CD4-positive, alpha-beta T cell (primary cell): ENCODE measurements around the gene TAF5L. TPM values are rescaled to one million over a fixed set of nuclear protein-coding genes. Genes with fewer than 3 reads are reported as not detected.

Experiments used
- ATAC-seq: fragments of 200-7000 bp; cut with Tn5 transposase; one replicate; pipeline ENCODE4 v1.10.0; 2022; ENCODE audit warnings: mild to moderate bottlenecking; ENCODE audit not compliant: poor library complexity
- CTCF ChIA-PET: fragments of 350-600 bp; sonication (Branson Sonifier 250); formaldehyde crosslinking; loops from one replicate; lab custom pipeline; 2021; ENCODE audit warnings: antibody characterized with exemption, inconsistent platforms; lab: Charles Lee
- POLR2A ChIA-PET: fragments of 350-600 bp; sonication (Branson Sonifier 250); formaldehyde crosslinking; loops from one replicate; lab custom pipeline; 2021; ENCODE audit warnings: antibody characterized with exemption, inconsistent platforms; lab: Charles Lee
- DNase-seq, 14 experiments: peaks; one replicate each; pipeline ENCODE4 v3.0.0-alpha.2; 2013 to 2020; ENCODE audit warnings: mixed read lengths in 2 of 14
- H3K27ac ChIP-seq, 2 donors: one replicate each; pipeline versions ENCODE4 v1.5.1 to v1.7.0; 2013; ENCODE audit warnings: low read length in 2 of 2, low read depth in 1 of 2, mild to moderate bottlenecking in 1 of 2
- H3K27me3 ChIP-seq, 2 experiments: 1 replicate in 1 of 2; 2 replicates in 1 of 2; pipeline versions ENCODE4 v1.6.1 to v1.7.0; 2013; ENCODE audit warnings: low read length in 2 of 2, control low read depth in 1 of 2, mild to moderate bottlenecking in 1 of 2, moderate library complexity in 1 of 2; ENCODE audit not compliant: insufficient read depth in 2 of 2, control insufficient read depth in 1 of 2
- H3K36me3 ChIP-seq: one replicate; pipeline ENCODE4 v1.6.1; 2013; ENCODE audit warnings: low read length, control low read depth; ENCODE audit not compliant: insufficient read depth
- H3K4me1 ChIP-seq: one replicate; pipeline ENCODE4 v1.6.1; 2013; ENCODE audit warnings: low read length, control low read depth; ENCODE audit not compliant: insufficient read depth
- H3K4me3 ChIP-seq: one replicate; pipeline ENCODE4 v1.5.1; 2013; ENCODE audit warnings: mild to moderate bottlenecking, low read length, moderate library complexity
- H3K9me3 ChIP-seq, 2 experiments: 1 replicate in 1 of 2; 2 replicates in 1 of 2; pipeline versions ENCODE4 v1.6.1 to v1.7.0; 2013; ENCODE audit warnings: low read length in 2 of 2, mild to moderate bottlenecking in 2 of 2, control low read depth in 1 of 2, moderate library complexity in 1 of 2; ENCODE audit not compliant: control insufficient read depth in 1 of 2, insufficient read depth in 1 of 2
- H3K27ac Mint-ChIP-seq: one replicate; pipeline ENCODE4 v1.8.0; 2020; ENCODE audit warnings: mixed read lengths
- H3K27me3 Mint-ChIP-seq: one replicate; pipeline ENCODE4 v1.8.0; 2021; ENCODE audit warnings: mixed read lengths
- H3K36me3 Mint-ChIP-seq: one replicate; pipeline ENCODE4 v1.8.0; 2021; ENCODE audit warnings: low read depth, mixed read lengths
- H3K4me1 Mint-ChIP-seq: one replicate; pipeline ENCODE4 v1.8.0; 2021; ENCODE audit warnings: low read depth, mixed read lengths
- H3K4me3 Mint-ChIP-seq: one replicate; pipeline ENCODE4 v1.8.0; 2020; ENCODE audit warnings: mild to moderate bottlenecking, mixed read lengths
- H3K9me3 Mint-ChIP-seq: one replicate; pipeline ENCODE4 v1.8.0; 2020; ENCODE audit warnings: mixed read lengths
- CTCF ChIP-seq: fragments of 200-600 bp; IDR thresholded peaks from one replicate; pipeline ENCODE4 v1.8.0; 2022; ENCODE audit warnings: antibody characterized with exemption, mild to moderate bottlenecking
- intact Hi-C, 2 experiments: fragments of 100-400 bp; cut with DNase I in 1 of 2; cut with micrococcal nuclease in 1 of 2; formaldehyde crosslinking; loops; one replicate each; pipeline versions ENCODE4 v1.15.1 to v1.9.0; 2023 to 2025; cut with DNase I, micrococcal nuclease
- total RNA-seq, 174 experiments: library from RNA in 2 of 174; stranded (reverse) in 2 of 174; gene quantifications; one replicate each; pipeline ENCODE4 v1.2.3 and lab custom pipeline; 2021 to 2026

The TAF5L gene
- total RNA-seq, 2 experiments from 2014 or later, result 19.5 to 21.9 TPM

GRCh38 chr1:229636042-229636441 lies 10.1 kb upstream of the TAF5L start:
- Mint-ChIP-seq H3K27ac (no peak overlapping the region), H3K4me3 (no peak overlapping the region), H3K9me3 (no peaks in the 10 kb centered on the region), H3K36me3 (peaks cover 72% of the 10 kb centered on the region), H3K27me3 (no peaks in the 10 kb centered on the region), H3K4me1 (peaks cover 4% of the 10 kb centered on the region)
- no peak for ATAC-seq
- Histone ChIP-seq H3K27ac (no peak overlapping the region), H3K9me3 (no peaks in the 10 kb centered on the region), H3K27me3 (no peaks in the 10 kb centered on the region), H3K36me3 (peaks cover 49% of the 10 kb centered on the region), H3K4me1 (no peaks in the 10 kb centered on the region), H3K4me3 (no peak overlapping the region)
- no peak for TF ChIP-seq CTCF
- DNase-seq, result no peak
- CTCF ChIA-PET, result no interaction called here
- POLR2A ChIA-PET, result no interaction called here
- intact Hi-C loops, result no loop called here

GRCh38 chr1:229631966-229632365 lies 6.0 kb upstream of the TAF5L start:
- POLR2A ChIA-PET, result interaction anchor here (1.2 kb wide), 1 partner anchor 73 kb away, joined by 3 read pairs; the partner anchor contains the start of gene ABCB10
- no peaks in the 10 kb centered on the region for H3K9me3 Mint-ChIP-seq
- CTCF ChIA-PET, result interaction anchor here (0.7 kb wide), 2 partner anchors 10 to 74 kb away, joined by 4 to 6 read pairs; no protein-coding TSS in a partner anchor

GRCh38 chr1:229631148-229631547 lies 5.2 kb upstream of the TAF5L start:
- H3K4me1 ChIP-seq, result peaks cover 5% of the 10 kb centered on the region
- POLR2A ChIA-PET, result no interaction called here
- H3K27ac ChIP-seq, result no peak overlapping the region
- H3K4me3 ChIP-seq, result no peak overlapping the region
- peaks cover 49% of the 10 kb centered on the region for H3K36me3 Mint-ChIP-seq
- H3K9me3 Mint-ChIP-seq, result no peaks in the 10 kb centered on the region
- H3K9me3 ChIP-seq, result no peaks in the 10 kb centered on the region
- DNase-seq (no peak), ATAC-seq (no peak)
- no peak for TF ChIP-seq CTCF
- CTCF ChIA-PET, result interaction anchor here (1.1 kb wide), 1 partner anchor 26 kb away, joined by 3 read pairs; no protein-coding TSS in a partner anchor
- no peak overlapping the region for H3K4me3 Mint-ChIP-seq
- H3K27me3 ChIP-seq, result no peaks in the 10 kb centered on the region
- intact Hi-C loops, result no loop called here
- H3K36me3 ChIP-seq, result peaks cover 16% of the 10 kb centered on the region
- H3K4me1 Mint-ChIP-seq, result peaks cover 36% of the 10 kb centered on the region
- H3K27ac Mint-ChIP-seq, result no peak overlapping the region
- no peaks in the 10 kb centered on the region for H3K27me3 Mint-ChIP-seq

More at GRCh38 chr1:229631966-229632365, 6.0 kb upstream of the TAF5L start:
- no peak for DNase-seq
- intact Hi-C loops, result no loop called here
- Mint-ChIP-seq H3K36me3 (peaks cover 53% of the 10 kb centered on the region), H3K4me3 (no peak overlapping the region), H3K4me1 (peaks cover 29% of the 10 kb centered on the region), H3K27ac (no peak overlapping the region), H3K27me3 (no peaks in the 10 kb centered on the region)
- no peaks in the 10 kb centered on the region for H3K9me3 ChIP-seq
- H3K27ac ChIP-seq, result no peak overlapping the region
- H3K27me3 ChIP-seq, result no peaks in the 10 kb centered on the region
- no peaks in the 10 kb centered on the region for H3K4me1 ChIP-seq
- H3K36me3 ChIP-seq, result peaks cover 24% of the 10 kb centered on the region
- ATAC-seq, result no peak
- TF ChIP-seq CTCF, result no peak
- no peak overlapping the region for H3K4me3 ChIP-seq
